ENCODE measurements around the gene NACC2.
"Not testable (repeated sequence)": the region's sequence is repeated elsewhere in the genome, so short reads cannot be mapped to it uniquely, and the experiment has no call there.

The NACC2 gene

GRCh38 chr9:136080716-136081112 is 14.4 kb downstream of the NACC2 start:
- DNase-seq (ENCODE audit: low spot score) = no peak

GRCh38 chr9:136079916-136080246 is 15.2 kb downstream of the NACC2 start:
- DNase-seq (ENCODE audit: low spot score) = no peak

DNA sequence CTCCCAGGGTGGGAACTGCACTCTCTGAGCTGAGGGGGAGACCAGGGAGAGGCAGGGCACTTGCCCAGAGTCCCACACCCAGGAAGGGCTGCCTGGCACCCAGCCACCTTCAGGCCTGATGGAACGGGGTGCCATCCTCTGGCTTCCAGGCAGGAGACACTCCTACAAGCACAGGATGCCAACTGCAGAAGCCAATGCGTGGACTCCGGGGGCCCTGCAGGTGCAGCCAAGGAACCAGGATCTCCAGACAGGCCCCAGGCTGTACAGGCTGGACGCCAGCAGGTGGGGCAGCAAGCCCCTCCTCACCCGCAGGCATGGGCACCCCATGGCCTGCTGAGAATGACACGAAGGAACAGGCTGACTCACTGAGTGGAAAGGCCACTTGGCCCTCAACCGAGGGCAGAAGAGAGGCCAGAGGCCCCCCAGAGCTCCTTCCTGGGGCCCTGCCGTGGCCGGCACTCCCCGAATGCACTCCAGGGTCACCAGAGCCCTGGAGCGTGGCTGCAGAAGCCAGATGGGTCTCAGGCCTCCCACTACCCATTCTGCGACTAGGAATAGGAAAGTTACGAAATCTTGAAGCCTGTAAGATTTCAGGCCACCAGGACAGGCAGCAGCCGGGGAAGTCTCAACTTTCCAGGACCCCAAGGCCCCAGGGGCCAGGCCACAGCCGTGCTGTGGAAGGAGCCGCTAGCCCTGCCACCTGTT is 15.7 kb downstream of the NACC2 start:
- no peak for DNase-seq (ENCODE audit: low spot score)

DNA sequence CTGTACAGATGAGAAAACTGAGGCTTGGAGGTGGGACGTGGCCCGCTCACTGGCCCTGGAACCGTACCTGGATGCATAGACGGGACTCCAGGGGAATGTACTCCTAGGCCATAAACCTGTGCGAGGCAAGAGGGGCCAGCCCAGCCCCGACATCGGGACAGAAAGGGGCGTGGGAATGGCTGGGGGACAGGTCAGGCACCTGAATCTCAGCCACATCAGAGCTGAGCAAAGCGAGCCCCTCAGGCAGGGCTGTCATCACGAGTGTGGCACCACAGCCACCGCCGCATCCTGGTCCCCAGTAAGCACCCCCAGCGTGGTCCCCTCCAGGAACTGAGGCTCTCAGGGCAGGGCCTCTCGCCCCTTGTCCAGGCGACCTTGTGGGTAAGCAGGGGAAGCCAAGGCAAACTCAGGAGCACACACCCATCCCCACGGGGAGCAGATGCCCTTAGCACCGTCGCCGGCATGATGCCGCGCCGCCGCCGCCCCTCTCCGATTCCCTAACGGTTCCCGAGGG is 16.5 kb downstream of the NACC2 start:
- no peak for DNase-seq (ENCODE audit: low spot score)

DNA sequence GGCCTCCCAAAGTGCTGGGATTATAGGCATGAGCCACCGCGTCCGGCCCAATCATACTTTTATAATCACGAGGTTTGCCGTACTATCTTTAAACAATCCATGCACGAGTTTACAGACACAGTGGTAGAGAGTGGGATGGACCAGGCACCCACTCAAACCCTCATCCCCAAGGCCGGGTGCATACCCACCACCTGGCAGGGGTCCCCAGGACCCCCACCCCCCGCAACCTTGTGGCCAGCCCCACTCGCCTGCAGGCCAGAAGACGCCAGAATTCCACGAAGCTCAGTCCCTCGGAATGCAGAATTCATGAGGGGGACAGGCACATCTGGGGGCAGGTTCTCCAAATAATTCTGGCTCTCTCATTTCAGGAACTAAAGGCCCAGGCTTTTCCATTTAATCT is 17.1 kb downstream of the NACC2 start:
- no peak for DNase-seq (ENCODE audit: low spot score)

- no peak for DNase-seq (ENCODE audit: low spot score)
Observed at GRCh38 chr9:136077491-136077890, 17.6 kb downstream of the NACC2 start.

- DNase-seq (ENCODE audit: low spot score) = no peak
Observed at GRCh38 chr9:136075881-136076678, 19.0 kb downstream of the NACC2 start.

GRCh38 chr9:136075134-136075841 is 19.8 kb downstream of the NACC2 start:
- no peak for DNase-seq (ENCODE audit: low spot score)

- no peak for DNase-seq (ENCODE audit: low spot score)
Observed at GRCh38 chr9:136074706-136075105, 20.4 kb downstream of the NACC2 start.

GRCh38 chr9:136062657-136063439 is 32.2 kb downstream of the NACC2 start:
- DNase-seq (ENCODE audit: low spot score) = no peak

DNA sequence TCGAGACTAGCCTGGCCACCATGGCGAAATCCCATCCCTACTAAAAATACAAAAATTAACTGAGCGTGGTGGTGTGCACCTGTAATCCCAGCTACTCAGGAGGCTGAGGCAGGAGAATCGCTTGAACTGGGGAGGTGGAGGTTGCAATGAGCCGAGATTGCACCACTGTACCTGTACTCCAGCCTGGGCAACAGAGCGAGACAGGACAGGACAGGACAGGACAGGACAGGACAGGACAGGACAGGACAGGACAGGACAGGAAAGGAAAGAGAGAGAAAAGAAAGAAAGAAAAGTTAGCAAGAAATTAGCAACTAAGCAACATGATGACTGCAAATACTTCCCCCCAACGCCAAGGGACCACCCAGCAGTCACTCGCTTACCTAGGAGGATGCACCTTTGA is 33.2 kb downstream of the NACC2 start:
- not testable (repeated sequence) for DNase-seq (ENCODE audit: low spot score)

GRCh38 chr9:136061405-136061804 is 33.7 kb downstream of the NACC2 start:
- DNase-seq (ENCODE audit: low spot score) = no peak

GRCh38 chr9:136060671-136061371 is 34.3 kb downstream of the NACC2 start:
- DNase-seq (ENCODE audit: low spot score) = no peak

GRCh38 chr9:136059851-136060670 is 35.0 kb downstream of the NACC2 start:
- no peak for DNase-seq (ENCODE audit: low spot score)

DNA sequence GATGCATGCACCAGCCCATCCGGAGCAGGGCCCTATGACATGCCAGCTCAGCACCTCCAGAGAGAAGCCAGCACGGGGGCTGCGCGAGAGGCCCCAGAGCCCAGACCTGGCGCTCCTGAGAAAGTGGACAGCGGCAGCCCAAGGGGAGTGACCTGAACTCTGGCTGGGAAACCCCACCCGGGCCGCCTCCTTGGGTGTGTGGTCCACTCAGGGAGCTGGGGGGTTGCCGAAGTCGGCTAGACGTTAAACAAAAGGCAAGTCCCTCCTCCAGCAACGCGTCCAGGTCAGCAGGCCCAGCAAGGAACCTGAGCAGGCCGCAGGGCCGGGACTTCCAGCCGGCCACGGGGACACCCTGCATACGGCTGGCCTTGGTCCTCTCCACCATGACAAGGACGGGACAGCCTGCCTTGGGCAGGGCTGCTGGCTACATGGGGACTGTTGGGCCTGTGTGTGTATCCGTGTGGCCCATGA is 35.7 kb downstream of the NACC2 start:
- DNase-seq (ENCODE audit: low spot score) = no peak

DNA sequence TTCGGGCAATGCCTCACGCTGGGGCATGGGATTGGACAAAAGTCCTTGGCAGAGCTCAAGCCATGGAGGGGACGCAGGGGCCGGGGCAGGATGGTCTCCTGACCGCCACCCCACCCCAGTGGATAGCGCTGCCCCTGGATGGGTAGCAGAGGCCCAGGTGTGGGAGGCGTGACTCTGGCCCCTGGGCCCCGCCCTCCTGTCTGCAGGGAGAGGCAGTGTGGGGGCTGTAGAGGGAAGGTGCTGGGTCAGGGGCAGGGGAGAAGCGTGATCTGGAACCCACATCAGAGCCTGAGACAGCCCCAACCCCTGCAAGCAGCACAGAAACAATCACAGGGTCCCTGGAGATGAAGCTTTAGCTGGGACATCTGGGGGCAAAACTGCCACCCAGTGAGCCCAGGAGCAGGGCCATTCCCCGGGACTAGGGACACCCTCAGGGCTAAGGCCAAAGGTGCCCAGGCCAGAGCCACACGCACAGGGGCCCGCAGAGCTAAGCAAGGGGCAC is 36.2 kb downstream of the NACC2 start:
- no peak for DNase-seq (ENCODE audit: low spot score)

DNA sequence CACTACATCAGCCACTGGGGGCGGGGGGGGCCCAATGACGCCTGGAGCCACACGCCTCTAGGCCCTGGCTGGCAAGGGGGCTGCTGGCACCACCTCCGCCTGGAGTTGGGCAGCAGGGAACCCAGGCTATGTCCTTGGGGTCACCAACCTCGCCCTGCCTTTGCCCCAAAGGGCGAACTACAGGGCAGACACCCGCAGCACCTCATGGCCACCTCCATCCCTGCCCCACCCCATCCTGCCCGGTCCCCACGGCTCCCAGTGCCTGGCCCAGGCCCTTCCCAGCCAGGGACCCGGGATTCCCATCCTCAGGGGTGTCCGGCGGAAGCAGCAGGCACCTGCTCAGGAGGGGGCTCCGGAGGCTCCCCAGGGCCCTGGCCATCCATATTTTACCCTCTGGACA is 37.0 kb downstream of the NACC2 start:
- DNase-seq (ENCODE audit: low spot score) = no peak

GRCh38 chr9:136057236-136058081 is 37.6 kb downstream of the NACC2 start:
- DNase-seq (ENCODE audit: low spot score) = no peak

DNA sequence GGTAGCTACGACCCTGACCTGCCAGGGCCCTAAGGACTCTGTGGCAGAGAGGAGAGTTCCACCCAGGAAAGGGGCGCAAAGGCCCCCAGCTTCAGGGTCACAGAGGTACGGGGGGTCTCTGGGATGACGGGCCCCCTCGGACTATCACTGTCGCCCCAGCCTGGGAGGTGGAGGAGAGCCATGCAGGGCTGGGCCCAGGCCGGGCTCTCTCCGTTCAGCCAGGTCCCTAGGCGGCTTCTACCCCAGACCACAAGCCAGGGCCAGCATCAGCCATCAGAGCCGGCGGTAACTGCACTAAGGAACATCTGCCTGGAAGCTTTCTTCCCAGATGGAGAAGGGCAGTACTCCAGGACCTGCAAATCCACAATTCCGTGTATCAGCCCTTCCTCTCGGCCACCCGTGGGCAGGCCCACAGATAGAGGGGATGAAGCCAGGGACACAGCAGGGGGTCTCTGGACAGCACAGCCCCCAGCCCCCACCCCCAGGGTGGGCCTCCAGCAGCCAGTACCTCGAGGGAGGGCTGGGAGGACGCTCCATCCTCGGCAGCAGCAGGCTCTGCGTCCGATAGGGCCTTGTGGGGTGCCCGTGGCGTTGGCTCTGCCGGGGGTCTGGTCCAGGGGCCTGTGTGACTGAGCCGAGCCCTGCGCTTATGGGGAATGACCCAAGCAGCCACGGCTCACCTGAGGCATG is 38.4 kb downstream of the NACC2 start:
- no peak for DNase-seq (ENCODE audit: low spot score)

Data from NAMALWA (cell line).